AG10803 (cell line): ENCODE results near the gene PLK5.

Source experiments
- DNase-seq: peaks from one replicate; pipeline ENCODE4 v3.0.0; 2010; ENCODE audit warnings: low read depth
- H3K4me3 ChIP-seq: 2 replicates; pipeline ENCODE4 v1.5.1; 2011; ENCODE audit warnings: mild to moderate bottlenecking, low read length, control low read depth
- CTCF ChIP-seq: conservative IDR thresholded peaks from 2 replicates; pipeline ENCODE4 v1.5.1; 2011; ENCODE audit warnings: mild to moderate bottlenecking, low read length, control low read depth, inconsistent platforms

PLK5 gene

GRCh38 chr19:1501200-1501595, 22.7 kb upstream of the PLK5 start:
- no peak overlapping the region for H3K4me3 ChIP-seq
- no peak for DNase-seq
- TF ChIP-seq CTCF, result no peak

- no peak for TF ChIP-seq CTCF
- H3K4me3 ChIP-seq, result no peak overlapping the region
- DNase-seq, result no peak
Measured at GRCh38 chr19:1502433-1503088, 21.3 kb upstream of the PLK5 start.

- H3K4me3 ChIP-seq, result no peak overlapping the region; the same call in none of the 2 replicates
- TF ChIP-seq CTCF, result peak; percentile 57
- peak; percentile 25 for DNase-seq
Measured at GRCh38 chr19:1503089-1503924, 20.6 kb upstream of the PLK5 start.

- H3K4me3 ChIP-seq, result no peak overlapping the region
- no peak for TF ChIP-seq CTCF
- DNase-seq, result no peak
Measured at GRCh38 chr19:1503925-1504773, 19.7 kb upstream of the PLK5 start.

GRCh38 chr19:1505012-1505411, 18.9 kb upstream of the PLK5 start:
- DNase-seq, result no peak
- H3K4me3 ChIP-seq, result no peak overlapping the region
- TF ChIP-seq CTCF, result no peak

GRCh38 chr19:1505991-1506881, 17.6 kb upstream of the PLK5 start:
- TF ChIP-seq CTCF, result no peak
- no peak overlapping the region for H3K4me3 ChIP-seq
- no peak for DNase-seq
